AG04450 (cell line): ENCODE measurements around the gene HOXB5. TPM values are rescaled to one million over a fixed set of nuclear protein-coding genes. Genes with fewer than 3 reads are reported as not detected.
A peak's percentile ranks its signal among the peaks of the same experiment; 100 is the strongest.

Experiments used
- CTCF ChIA-PET: fragments of 300-600, 350-600 bp; formaldehyde crosslinking; extraction: SDS; loops from one replicate; lab custom pipeline; 2022; ENCODE audit warnings: antibody characterized with exemption, inconsistent platforms; lab: Charles Lee
- POLR2A ChIA-PET: fragments of 350-600 bp; formaldehyde crosslinking; extraction: SDS; loops from one replicate; lab custom pipeline; 2021; ENCODE audit warnings: antibody characterized with exemption, inconsistent platforms; lab: Yijun Ruan, JAX
- DNase-seq: peaks from one replicate; pipeline ENCODE4 v3.0.0-alpha.2; 2011; ENCODE audit warnings: low read depth, low spot score
- H3K27ac ChIP-seq: one replicate; pipeline ENCODE4 v1.5.1; 2012; ENCODE audit warnings: low read depth, low read length, control low read depth
- H3K27me3 ChIP-seq: one replicate; pipeline ENCODE4 v1.6.0; 2012; ENCODE audit warnings: low read length; ENCODE audit not compliant: control insufficient read depth, insufficient read depth
- H3K4me3 ChIP-seq: 2 replicates; pipeline ENCODE4 v1.5.1; 2011; ENCODE audit warnings: mild to moderate bottlenecking, low read depth, low read length, control low read depth
- H3K9me3 ChIP-seq: 2 replicates; pipeline ENCODE4 v1.5.1; 2012; ENCODE audit warnings: low read length; ENCODE audit not compliant: control insufficient read depth, insufficient read depth
- CTCF ChIP-seq: IDR thresholded peaks from 2 replicates; pipeline ENCODE4 v1.5.1; 2011; ENCODE audit warnings: low read depth, low read length, control low read depth, inconsistent platforms
- polyA plus RNA-seq: library from polyadenylated mRNA; depleted of rRNA; stranded (reverse); fragments of >200 nt; gene quantifications from 2 replicates; pipeline ENCODE4 v1.2.3, GENCODE V29; 2011

The HOXB5 gene
- polyA plus RNA-seq, 1 experiment: 9.4 TPM

DNA sequence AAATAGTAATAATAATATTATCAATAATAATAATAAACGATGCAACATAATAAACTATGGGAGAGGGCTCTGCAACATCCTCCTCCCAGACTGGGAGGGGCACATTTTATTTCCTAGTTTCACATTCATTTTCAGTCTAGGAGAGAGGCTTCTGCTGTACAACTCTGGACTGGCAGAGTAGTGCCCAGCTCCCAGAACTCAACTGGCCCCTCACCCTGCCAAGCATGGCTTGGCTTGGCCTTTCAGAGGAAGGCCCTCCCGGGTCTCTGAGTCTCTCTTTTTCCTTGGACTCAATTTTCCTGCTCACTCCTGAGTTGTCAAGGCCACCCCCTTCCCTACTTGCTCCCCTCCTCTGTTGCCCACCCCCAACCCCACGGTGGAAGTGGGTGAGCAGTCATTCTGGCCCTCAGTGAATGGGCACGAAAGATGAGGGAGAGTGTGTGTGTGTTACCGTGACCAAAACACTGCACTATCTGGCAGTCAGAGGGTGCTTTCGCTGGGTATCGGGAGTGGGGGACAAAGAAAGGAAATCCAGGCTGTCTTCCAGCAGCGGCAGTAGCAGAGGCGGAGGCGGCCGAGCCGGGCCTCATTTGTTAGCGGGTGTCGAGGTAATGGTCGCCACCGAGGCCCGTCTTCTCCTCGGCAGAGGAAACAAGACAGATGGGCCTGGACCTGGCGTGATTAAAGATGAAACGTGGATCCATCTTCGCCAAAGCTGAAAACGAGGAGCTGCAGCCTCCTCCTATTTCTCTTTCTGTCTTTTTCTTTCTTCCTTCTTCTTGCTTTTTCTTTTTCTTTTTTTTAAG is 17.7 kb downstream of the HOXB5 start:
- Histone ChIP-seq H3K4me3 (peak overlapping the region; percentile 90), H3K9me3 (no peaks in the 10 kb centered on the region), H3K27me3 (no peaks in the 10 kb centered on the region), H3K27ac (peak overlapping the region; percentile 91)
- CTCF ChIA-PET: interaction anchor here (0.7 kb wide), 1 partner anchor 230 kb away, joined by 4 read pairs; no protein-coding TSS in a partner anchor
- POLR2A ChIA-PET: interaction anchor here (0.8 to 3.1 kb wide), 7 partner anchors 8 to 36 kb away, joined by 3 to 11 read pairs (median 3); no protein-coding TSS in a partner anchor
- DNase-seq: no peak
- no peak for TF ChIP-seq CTCF

DNA sequence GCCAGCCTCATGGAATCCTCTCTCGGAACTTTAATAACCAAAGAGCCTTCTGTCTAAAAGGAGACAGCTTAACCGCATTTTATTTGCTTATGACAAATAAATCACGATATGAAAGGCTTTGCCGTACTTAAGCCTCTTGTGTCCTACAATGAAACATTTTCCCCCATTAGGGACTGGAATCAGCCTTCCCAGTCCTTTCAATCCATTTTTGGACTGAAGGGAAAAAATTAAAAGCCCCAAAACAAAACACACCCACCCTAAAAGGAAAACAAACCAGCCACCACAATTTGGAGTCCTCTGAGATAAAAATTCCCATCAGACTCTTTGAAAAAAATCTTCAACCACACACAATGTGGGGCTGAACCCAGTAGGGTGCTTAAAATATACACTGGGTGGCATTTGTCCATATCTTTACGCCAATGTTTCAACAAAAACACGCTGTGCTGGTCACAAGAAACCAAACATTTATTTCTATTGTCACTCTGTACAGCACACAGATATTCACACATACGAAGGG is 18.5 kb downstream of the HOXB5 start:
- TF ChIP-seq CTCF: no peak
- Histone ChIP-seq H3K9me3 (no peaks in the 10 kb centered on the region), H3K4me3 (peak overlapping the region; percentile 90), H3K27me3 (no peaks in the 10 kb centered on the region), H3K27ac (peak overlapping the region; percentile 91)
- CTCF ChIA-PET: interaction anchor here (0.6 to 1.2 kb wide), 2 partner anchors 15 to 19 kb away, joined by 4 read pairs; no protein-coding TSS in a partner anchor
- POLR2A ChIA-PET: interaction anchor here (1.0 to 3.1 kb wide), 3 partner anchors 13 to 25 kb away, joined by 3 to 11 read pairs (median 10); no protein-coding TSS in a partner anchor
- DNase-seq: no peak

- no peaks in the 10 kb centered on the region for H3K9me3 ChIP-seq
- H3K27me3 ChIP-seq: no peaks in the 10 kb centered on the region
- no peak for TF ChIP-seq CTCF
- DNase-seq: no peak
- peak overlapping the region; percentile 90 for H3K4me3 ChIP-seq
- ChIA-PET CTCF (interaction anchor here (0.6 to 1.2 kb wide), 3 partner anchors 15 to 21 kb away, joined by 3 to 4 read pairs (median 4); no protein-coding TSS in a partner anchor), POLR2A (interaction anchor here (0.5 to 3.1 kb wide), 6 partner anchors 13 to 526 kb away, joined by 3 to 11 read pairs (median 5); partner anchors contain the start of gene NFE2L1)
- H3K27ac ChIP-seq: peak overlapping the region; percentile 91
Measured at GRCh38 chr17:48574505-48575065, 19.0 kb downstream of the HOXB5 start.

- peak overlapping the region; percentile 90 for H3K4me3 ChIP-seq
- no peak for TF ChIP-seq CTCF
- no peaks in the 10 kb centered on the region for H3K9me3 ChIP-seq
- H3K27ac ChIP-seq: peak overlapping the region; percentile 94
- no peak for DNase-seq
- ChIA-PET POLR2A (interaction anchor here (4.5 kb wide), 1 partner anchor 16 kb away, joined by 40 read pairs; no protein-coding TSS in a partner anchor), CTCF (interaction anchor here (0.6 kb wide), 1 partner anchor 19 kb away, joined by 3 read pairs; no protein-coding TSS in a partner anchor)
- no peaks in the 10 kb centered on the region for H3K27me3 ChIP-seq
Measured at GRCh38 chr17:48571826-48572417, 21.7 kb downstream of the HOXB5 start.
